GM06990 (cell line): ENCODE results near the gene AGK.

ENCODE experiments used
- DNase-seq: peaks from one replicate; pipeline ENCODE4 v3.0.0-alpha.2; 2011; ENCODE audit not compliant: insufficient read length; ENCODE audit errors: extremely low read depth
- H3K27me3 ChIP-seq: replicated peaks from 2 replicates; pipeline ENCODE4 v1.6.0; 2011; ENCODE audit warnings: low read length; ENCODE audit not compliant: control insufficient read depth, insufficient read depth
- H3K36me3 ChIP-seq: 2 replicates; pipeline ENCODE4 v1.5.1; 2011; ENCODE audit warnings: low read length; ENCODE audit not compliant: control insufficient read depth, insufficient read depth
- H3K4me3 ChIP-seq: replicated peaks from 2 replicates; pipeline ENCODE4 v1.5.1; 2011; ENCODE audit warnings: low read depth, mild to moderate bottlenecking, control low read depth, low read length
- TF ChIP-seq, protein P1 (sequence below): IDR thresholded peaks from 2 replicates; pipeline ENCODE4 v1.5.1; 2011; ENCODE audit warnings: low read length, control low read depth, mild to moderate bottlenecking, inconsistent platforms; ENCODE audit not compliant: insufficient read depth, poor library complexity, severe bottlenecking

The AGK gene

DNA sequence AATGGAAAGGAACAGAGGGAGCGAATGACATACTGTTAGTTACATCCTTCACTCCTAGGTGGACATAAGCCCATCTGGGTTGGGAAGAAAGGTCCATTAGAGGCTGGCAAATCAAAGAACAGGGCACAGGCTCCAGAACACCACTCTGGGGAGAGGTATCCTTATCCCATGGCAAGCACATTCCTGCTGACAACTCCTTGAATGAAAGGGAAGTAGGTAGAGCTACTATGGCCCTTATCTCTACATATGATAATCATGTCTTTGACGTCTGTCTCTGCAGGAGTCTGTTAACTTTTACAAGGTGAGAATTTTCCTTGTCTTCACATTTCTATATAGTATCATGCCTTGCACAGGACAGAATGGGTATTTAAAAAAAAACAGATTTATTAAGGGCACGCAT is 140.3 kb downstream of the AGK start:
- Histone ChIP-seq H3K4me3 (no peak overlapping the region), H3K36me3 (no peaks in the 10 kb centered on the region), H3K27me3 (no peaks in the 10 kb centered on the region)
- TF ChIP-seq, protein P1, sequence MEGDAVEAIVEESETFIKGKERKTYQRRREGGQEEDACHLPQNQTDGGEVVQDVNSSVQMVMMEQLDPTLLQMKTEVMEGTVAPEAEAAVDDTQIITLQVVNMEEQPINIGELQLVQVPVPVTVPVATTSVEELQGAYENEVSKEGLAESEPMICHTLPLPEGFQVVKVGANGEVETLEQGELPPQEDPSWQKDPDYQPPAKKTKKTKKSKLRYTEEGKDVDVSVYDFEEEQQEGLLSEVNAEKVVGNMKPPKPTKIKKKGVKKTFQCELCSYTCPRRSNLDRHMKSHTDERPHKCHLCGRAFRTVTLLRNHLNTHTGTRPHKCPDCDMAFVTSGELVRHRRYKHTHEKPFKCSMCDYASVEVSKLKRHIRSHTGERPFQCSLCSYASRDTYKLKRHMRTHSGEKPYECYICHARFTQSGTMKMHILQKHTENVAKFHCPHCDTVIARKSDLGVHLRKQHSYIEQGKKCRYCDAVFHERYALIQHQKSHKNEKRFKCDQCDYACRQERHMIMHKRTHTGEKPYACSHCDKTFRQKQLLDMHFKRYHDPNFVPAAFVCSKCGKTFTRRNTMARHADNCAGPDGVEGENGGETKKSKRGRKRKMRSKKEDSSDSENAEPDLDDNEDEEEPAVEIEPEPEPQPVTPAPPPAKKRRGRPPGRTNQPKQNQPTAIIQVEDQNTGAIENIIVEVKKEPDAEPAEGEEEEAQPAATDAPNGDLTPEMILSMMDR = no peak
- DNase-seq = no peak

DNA sequence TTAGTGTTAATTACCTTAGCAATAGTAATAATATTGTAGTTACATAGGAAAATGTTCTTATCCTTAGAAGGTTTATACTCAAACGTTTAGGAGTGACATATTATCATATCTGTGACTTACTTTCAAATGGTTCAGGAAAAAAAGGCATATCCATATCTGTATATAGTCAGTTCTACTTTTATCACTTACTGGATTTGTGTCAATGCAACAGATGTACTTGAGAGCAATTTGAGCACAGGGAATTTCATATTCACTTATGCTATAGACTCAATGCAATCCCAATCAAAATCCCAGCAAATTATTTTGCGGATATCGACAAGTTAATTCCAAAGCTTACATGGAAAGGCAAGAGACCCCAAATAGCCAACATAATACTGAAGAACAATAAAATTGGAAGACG is 140.8 kb downstream of the AGK start:
- Histone ChIP-seq H3K36me3 (no peaks in the 10 kb centered on the region), H3K27me3 (no peaks in the 10 kb centered on the region), H3K4me3 (no peak overlapping the region)
- TF ChIP-seq, protein P1 = no peak
- DNase-seq = no peak

DNA sequence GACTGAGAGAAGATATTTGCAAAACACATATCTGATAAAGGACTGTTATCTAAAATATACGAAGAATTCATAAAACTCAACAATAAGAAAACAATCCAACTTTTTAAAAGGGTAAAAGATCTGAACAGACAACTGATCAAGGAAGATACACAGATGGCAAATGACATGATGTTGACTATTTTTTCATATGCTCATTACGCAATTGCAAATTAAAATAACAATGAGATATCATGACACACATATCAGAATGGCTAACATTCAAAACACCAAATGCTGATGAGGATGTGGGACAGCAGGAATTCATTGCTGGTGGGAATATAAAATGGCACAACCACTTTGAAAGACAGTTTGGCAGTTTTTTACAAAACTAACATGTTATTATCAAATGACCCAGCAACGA is 141.9 kb downstream of the AGK start:
- Histone ChIP-seq H3K4me3 (no peak overlapping the region), H3K36me3 (no peaks in the 10 kb centered on the region), H3K27me3 (no peaks in the 10 kb centered on the region)
- TF ChIP-seq, protein P1 = no peak
- DNase-seq = no peak

DNA sequence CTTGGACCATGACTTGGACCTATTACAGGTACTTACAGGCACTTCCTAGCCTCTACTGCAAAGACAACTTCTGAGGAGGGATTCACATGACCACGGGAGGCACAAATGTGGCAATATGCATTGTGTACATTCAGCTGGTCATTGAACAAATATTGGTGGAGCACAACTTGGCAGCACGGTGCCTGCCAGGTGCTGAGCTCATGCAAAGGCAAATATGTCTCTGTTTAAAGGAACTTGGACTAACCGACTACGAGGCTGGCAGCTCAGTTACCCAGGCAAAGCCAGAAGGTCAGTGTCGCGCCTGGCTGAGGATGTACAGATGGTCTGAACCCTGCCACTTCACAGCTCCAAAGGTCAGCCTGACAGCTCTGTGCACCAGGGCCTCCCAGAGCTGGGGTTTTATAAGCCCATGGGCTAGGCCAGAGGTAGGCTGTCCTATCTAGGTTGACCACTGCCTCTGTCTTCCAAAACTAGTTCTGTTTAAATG is 144.6 kb downstream of the AGK start:
- TF ChIP-seq, protein P1 = no peak
- no peak overlapping the region for H3K4me3 ChIP-seq
- no peak for DNase-seq
- H3K36me3 ChIP-seq = no peaks in the 10 kb centered on the region
- H3K27me3 ChIP-seq = no peaks in the 10 kb centered on the region

DNA sequence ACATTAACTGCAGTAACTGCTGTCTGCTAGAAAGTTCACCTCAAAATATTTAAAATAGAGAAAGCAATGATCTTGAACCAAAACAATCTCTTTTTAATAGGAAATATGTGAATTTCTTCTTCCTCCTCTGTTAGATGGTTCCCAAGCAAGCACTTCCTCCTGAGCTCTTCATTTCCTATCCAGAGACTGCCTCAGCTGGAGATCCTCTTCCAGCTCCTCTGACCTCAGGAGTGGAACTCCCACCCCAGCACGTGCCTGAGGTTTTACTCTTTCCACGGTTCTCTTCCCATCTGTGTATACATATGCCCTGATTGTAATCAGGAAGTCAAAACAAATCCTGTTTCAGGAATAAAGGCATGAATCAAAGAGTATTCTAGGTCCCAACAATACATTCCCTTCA is 145.1 kb downstream of the AGK start:
- DNase-seq = no peak
- Histone ChIP-seq H3K4me3 (no peak overlapping the region), H3K27me3 (no peaks in the 10 kb centered on the region), H3K36me3 (no peaks in the 10 kb centered on the region)
- TF ChIP-seq, protein P1 = no peak

DNA sequence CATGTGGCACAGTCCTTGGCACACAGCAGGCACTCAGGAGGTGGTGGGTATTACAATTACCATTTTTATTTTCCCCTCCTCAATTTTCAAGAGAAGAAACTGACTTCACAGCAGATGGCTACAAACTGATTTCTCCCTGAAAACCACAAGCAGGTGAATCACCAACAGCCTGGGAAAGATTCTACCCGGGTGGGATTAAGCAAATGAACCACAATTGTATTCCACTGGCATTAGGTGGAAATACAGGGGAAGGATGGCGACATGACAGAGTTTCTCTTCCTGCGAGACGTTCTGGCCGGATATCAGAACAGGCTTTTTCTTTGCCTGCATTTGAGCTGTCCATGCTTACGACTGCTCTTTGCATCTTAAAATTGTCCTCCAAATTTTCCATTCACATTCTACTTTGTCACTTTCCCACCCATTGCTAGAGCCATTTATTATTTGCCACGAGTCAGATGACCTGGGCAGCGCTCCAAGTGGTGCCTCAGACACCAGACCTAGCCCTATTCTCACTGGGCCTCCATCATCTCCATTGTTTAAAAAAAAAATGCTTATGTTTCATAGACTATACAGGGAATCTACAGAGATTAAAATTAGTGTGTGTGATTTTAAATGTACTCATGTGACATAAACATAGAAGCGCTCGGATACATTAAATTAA is 146.1 kb downstream of the AGK start:
- no peaks in the 10 kb centered on the region for H3K27me3 ChIP-seq
- TF ChIP-seq, protein P1 = no peak
- no peak for DNase-seq
- no peak overlapping the region for H3K4me3 ChIP-seq
- H3K36me3 ChIP-seq = no peaks in the 10 kb centered on the region
